GM19452 (cell line): ENCODE measurements around the gene AK5.

Source experiments
- ATAC-seq: cut with Tn5 transposase; IDR thresholded peaks from one replicate; pipeline ENCODE4 v1.9.1; 2021; ENCODE audit not compliant: unreplicated experiment

Gene AK5

DNA sequence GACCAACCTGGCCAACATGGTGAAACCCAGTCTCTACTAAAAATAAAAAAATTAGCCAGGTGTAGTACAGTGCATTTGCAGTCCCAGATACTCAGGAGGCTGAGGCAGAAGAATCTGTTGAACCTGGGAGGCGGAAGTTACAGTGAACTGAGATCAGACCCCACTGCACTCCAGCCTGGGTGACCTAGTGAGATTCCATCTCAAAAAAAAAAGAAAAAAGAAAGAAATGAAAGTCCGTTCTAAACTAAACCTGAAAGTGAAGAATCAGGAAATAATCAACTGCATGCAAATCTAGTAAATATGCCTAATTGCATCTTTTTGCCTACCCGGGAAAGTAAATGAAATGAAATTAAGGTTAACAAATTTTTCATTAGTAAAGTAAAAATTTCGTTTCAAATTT is 301.1 kb downstream of the AK5 start:
- no peak for ATAC-seq

DNA sequence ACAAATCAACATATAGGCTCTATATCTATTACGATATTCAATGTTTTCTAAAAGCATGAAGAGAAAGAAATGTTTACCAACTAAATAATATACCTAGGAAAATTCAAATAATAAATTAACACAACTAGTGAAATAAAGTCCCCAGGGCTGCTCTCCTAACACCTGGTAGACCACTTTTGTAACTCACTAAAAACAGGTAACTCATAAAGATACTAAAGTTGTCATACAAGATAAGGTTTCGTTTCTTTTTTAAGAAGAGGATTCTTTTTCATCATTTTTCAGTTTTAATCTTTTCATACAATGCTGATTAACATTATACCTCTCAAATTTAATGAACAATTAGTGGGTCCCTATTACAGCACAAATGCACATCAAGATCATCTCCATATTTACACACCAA is 301.7 kb downstream of the AK5 start:
- no peak for ATAC-seq

DNA sequence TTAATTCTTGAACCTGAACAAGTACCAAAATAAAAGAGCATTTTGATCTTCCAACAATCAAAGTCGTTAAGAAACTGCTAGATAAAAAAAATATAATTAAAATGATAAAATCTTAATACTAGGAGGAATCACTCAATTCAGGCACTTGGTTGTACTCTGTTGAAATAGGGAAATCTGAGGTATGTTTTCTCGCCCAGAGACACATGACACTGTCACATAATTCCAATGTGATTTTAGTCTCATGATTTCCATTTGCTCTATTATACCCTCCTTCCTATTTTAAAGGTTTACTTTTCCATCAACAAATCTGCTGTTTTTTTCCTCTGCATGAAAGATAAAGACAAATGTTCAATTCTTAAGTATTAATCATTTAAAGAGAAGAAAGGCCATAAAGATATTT is 303.1 kb downstream of the AK5 start:
- no peak for ATAC-seq

DNA sequence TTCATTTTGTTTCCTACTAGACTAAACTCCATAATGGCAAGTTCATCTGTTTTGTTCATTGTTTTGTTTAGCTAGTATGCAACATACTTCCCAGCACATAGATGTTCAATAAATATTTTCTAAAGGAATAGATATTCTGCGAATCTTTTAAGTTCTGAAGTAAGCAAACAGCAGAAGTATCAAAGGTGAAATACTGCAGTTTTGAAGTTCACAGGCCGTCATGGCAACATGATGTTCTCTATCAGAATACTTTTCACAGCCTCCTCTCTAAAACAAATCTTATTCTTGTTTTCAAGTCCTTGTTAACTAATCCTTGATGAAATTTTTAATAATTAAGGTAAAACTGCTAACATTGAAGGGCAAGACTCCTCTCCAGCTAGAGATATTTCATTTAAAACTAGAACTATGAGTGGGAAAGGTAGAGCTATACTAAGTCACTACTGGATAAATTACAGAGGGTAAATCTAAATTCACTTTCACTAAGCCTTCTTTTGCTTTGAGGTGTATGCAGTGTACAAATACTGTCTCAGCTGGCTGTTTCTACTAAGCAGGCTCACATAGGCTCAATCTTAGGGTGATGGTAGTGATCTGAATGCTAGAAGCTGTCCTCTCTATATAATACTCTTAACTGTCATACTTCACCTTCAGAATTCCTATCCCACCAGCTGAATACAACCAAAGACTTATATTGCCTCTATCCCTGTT is 303.9 kb downstream of the AK5 start:
- no peak for ATAC-seq

DNA sequence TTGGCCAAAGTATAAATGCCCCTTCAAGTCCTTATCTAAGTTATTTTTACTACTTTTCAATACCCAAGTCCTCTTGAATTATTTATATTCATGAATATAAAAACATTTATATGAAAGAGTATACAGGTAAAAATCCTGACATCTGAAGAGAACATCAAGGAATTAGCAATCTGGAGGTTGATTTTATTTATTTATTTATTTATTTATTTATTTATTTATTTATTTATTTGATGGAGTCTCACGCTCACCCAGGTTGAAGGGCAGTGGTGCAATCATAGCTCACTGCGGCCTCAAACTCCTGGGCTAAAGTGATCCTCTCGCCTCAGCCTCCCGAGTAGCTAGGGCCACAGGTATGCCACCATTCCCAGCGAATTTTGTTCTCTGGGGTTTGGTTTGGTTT is 307.4 kb downstream of the AK5 start:
- no peak for ATAC-seq

DNA sequence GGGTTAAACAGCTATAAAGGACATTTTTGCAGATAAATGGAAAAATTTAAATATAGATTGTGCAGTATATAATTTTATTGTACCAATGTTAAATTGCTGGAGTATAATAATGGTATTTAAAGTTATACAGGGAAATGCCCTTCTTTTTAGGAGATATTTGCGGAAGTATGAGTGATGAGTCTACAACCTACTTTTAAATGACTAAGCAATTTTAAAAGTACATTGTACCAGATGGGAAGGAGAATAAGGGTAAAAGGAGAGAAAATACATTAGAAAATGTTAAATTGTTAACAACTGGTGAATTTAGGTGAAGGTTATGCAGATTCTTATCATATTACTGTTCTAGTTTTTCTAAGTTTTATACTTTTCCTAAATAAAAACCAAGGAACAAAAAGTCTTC is 308.8 kb downstream of the AK5 start:
- no peak for ATAC-seq

DNA sequence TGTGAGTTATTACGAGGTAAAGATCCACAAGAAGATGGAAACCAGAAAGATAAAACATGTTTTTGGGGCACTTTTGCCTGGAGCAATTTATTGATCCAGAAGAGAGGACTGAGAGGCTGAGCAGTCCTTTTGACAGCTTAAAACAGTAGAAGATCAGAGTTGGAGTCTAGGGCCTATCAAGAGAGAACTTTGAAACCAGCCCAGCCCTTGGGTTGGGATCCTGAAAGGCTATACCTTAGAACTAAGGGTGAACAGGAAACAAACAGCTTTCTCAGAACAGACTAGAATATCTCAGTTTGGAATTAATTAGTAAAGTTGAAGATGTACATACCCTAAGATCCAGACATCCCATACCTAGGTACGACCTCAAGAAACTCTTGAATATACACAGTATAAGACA is 311.1 kb downstream of the AK5 start:
- no peak for ATAC-seq

DNA sequence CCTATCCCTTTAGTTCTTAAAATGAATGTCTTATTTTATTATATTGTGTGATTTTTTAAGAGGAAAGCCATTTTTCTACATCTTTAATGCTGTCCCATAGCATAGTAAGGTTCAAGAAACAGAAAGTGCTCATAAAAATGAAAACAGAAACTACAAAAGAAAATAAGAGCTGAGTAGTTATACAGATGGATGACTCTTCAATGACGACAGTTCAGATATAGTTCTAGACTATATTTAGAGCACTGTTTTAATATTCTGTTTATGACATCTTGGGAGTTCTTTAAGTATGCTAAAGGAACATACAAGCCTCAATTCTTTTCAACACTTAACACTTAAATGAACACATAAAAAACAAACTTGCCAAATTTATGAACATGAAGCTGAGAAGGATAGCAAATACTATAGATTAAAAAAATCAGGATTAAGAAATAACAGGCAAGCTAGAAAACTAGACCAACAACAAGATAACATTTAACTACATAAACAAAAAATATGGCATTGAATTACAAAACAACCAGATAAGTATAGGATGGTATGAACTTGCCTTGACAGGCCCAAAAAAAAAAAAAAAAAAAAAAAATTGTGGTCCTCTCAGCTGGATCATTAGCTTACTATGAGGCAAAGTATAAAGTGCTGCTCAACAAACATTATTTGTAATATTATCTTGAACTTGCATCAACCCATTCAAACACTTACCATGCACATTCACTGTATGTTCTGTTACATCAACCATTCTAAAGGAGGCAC is 312.7 kb downstream of the AK5 start:
- ATAC-seq: peak; percentile 91

DNA sequence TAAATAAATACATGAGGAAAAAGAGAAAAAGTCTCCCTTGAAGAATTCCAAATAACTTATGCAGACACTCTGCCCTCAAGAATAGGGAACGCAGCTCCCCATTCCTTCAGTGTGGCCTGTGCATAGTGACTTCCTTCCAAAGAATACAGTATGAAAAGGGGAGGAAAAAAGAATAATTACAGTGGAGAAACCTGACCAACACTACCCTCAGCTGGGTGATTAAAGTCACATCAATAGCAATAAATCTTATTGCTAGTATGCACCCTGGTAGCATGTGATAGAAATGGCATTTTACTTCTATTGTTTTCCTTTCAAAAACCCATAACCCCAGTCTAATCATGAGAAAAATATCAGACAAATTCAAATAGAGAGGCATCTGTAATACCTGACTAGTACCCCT is 315.5 kb downstream of the AK5 start:
- no peak for ATAC-seq

DNA sequence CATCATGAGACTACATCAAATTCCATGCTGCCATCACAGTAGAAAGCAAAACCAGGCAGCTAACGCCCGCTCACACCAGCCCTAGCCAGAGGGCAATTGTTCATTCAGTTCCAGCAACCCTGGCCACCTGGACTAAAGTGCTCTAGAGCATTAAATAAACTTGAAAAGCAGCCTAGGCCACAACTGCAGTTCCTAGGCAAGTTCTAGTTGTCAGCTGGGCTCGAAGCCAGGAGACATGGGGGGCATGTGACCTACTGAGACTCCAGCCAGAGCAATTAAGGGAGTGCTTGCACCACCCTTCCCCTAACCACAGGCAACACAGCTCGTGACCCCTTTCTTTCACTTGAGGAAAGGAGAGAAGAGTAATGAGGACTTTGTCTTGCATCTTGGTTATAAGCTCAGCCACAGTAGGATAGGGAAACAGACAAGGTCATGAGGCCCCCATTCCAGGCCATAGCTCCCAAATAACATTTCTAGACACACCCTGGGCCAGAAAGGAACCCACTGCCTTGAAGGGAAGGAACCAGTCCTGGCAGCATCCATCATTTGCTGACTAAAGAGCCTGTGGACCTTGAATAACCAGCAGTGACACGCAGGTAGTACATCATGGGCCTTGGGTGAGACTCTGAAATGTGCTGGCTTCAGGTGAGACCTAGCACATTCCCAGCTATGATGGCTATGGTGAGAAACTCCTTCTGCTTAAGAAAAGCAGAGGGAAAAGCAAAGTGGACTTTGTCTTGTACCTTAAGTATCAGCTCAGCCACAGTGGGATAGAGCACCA is 323.6 kb downstream of the AK5 start:
- ATAC-seq: no peak

DNA sequence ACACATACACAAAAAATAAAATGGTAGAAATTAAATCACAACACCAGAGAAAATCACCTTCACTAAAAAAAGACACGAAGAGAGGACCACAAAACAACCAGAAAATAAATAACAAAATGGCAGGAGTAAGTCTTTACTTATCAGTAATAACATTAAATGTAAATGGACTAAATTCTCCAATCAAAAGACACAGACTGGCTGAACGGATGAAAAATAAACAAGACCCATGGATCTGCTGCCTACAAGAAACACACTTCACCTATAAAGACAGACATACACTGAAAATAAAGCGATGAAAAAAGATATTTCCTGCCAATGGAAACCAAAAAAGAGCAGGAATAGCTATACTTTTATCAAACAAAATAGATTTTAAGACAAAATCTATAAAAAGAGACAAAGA is 327.1 kb downstream of the AK5 start:
- no peak for ATAC-seq
